ENCODE results near the gene SSUH2.

Gene SSUH2

DNA sequence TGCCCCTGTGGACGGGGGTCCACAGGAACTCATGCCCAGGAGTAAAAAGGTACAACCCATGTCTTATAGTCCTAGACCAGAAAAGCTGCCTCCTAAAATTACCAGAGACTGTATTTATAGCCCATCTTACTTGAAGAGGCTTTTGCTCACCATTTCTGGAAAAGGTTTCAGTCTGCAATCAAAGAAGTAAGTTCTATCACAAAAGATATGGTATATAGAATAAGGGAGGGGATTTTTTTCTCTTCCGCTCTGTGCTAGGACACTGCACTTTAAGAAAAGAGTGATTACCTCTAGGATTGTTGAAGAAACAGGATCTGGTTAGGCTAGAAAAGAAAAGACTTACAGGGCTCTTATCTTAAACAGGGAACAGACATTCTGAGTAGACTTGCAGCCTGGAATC, 2.6 kb downstream of the SSUH2 start:
- no peak for DNase-seq (ENCODE audit: low read depth in 2 of 2, low spot score in 1 of 2)

DNA sequence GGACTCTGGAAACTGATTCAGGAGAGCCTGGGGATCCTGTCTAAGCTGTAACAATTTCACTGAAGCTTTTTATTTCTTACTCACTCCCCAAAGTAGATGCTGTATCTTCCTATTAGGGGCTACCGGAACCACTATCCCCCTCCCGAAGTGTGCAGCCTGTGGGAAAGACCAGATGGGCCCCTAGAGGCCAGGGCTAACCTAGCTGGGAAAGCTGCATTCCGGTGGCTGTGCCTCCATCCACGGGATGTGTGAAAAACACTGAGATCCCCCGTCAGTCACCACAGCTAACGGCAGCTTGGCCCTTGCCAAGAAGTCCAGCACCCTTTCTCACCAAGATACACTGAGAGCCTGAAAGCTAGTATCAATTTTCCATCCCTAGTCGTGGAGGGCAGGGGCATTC, 3.1 kb downstream of the SSUH2 start:
- no peak for DNase-seq (ENCODE audit: low read depth in 2 of 2, low spot score in 1 of 2)

DNA sequence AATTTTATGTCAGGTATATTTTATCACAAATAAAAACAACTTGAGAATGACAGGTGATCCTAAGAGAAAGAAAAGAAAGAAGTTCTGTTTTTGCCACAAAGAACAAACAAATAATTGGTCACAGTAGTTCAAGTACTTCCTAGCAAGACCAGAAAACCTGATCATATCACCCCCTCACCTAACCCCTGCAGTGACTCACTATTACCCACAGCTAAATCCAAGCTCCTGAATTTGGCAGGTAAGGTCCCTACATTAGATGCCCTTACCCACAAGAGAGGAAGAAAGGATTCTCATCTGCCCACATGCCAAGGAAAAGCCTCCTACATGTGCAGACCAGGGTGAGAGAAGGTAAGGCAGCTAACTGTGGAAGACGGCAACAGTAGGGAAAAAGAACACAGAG, 4.4 kb downstream of the SSUH2 start:
- DNase-seq (ENCODE audit: low read depth in 2 of 2, low spot score in 1 of 2): no peak

DNA sequence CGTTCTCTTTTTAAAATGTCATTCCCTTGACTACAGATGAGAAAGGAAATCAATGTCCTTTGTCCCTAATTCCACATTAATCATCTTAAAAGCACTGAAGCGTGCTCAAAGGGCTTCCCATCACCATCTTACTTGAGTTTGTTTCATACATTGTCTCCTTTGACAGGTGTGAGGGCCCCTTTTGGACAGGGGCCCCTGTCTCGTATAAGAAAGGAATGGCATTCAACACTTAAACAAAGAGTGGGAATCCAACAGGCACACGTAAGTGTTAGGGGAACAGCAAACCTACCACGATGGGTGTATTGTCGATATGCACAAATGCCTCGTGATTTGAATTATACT, 5.0 kb downstream of the SSUH2 start:
- no peak for DNase-seq (ENCODE audit: low read depth in 2 of 2, low spot score in 1 of 2)

DNA sequence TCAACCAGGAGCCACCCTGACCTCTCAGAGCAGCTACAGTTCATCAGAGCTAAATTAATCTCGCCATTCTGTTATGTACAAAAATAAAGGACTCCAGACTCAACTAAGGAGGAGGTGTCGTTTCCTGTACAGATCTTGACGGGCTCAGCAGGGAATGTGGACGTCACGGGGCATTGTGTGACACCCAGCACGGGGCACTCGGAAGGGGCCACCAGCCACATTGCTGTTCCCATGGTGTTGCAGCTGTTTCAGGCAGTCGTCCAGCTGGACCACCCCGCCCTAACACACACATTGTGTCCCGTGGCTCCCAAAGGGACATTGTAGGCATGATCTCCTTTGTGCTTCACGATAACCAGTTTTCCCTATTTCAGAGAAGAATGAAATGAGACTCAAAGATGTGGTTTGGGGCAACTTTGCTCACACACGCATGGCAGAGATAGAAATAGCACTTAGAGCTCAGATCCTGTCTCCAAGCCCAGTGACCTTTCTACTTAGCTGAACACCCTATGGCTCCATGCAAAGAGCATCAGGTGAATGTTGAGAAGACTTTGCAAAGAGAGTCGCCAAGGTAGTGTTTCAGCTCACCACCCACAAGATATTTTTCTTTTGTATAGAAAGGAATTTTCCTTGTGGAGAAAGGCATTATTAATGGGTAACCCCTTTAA, 5.5 kb downstream of the SSUH2 start:
- no peak for DNase-seq (ENCODE audit: low read depth in 2 of 2, low spot score in 1 of 2)

DNA sequence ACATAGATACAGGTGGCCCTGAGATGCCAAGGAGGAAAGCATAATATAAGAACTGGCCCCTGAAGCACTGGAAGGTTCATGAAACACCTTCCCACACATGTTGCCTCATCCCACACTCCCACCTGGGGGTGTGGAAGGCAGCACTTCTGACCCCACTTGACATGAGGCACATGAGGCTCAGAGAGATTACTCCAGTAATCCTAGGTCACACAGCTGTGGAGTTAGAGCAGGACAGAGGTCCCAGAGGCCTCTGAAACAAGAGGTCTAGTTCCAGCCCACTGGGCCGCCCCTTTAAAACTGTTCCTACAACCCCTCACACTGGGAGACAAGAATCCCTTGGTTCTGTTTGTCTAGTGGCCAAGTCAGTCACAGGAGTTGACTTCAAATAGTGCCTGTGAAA, 7.2 kb downstream of the SSUH2 start:
- no peak for DNase-seq (ENCODE audit: low read depth in 2 of 2, low spot score in 1 of 2)

DNA sequence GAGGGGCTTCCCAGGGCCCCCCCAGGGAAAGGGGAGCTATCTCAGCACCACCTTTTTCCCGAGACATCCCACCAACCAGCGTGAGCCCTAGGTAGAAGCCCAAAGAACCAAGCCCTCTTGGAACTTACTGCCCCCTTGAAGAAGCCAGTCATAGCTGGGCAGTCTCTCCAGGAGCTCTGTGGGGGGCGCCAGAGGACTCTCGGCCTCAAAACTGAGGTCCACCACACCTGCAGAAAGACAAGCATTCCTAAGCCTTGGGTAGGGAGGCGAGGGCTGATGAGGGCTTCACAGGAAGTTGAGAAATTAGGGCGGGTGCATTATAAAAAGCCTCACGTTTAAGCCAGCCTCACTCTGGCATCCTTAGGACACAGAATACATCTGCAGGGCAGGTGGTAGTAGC, 9.0 kb downstream of the SSUH2 start:
- no peak for DNase-seq (ENCODE audit: low read depth in 2 of 2, low spot score in 1 of 2)

DNA sequence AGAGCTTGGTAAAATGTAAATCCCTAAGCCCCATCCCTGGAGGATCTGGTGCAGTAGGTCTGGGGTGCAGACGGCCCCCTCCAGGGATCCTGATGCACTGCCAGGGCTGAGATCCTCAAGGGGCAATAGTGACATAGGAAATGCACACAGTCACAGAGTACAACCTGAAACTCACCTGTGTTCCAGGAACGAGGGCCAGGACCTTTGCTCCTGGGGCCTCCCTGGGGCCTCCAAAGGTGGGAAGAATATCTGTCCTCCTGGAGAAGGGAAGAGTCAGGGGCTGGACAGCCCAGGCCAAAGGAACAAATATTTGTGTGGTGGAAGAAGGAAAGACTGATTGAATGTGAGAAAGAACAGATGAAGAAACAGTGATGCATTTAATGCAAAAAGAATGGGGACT, 9.5 kb downstream of the SSUH2 start:
- DNase-seq (ENCODE audit: low read depth in 2 of 2, low spot score in 1 of 2): no peak

DNA sequence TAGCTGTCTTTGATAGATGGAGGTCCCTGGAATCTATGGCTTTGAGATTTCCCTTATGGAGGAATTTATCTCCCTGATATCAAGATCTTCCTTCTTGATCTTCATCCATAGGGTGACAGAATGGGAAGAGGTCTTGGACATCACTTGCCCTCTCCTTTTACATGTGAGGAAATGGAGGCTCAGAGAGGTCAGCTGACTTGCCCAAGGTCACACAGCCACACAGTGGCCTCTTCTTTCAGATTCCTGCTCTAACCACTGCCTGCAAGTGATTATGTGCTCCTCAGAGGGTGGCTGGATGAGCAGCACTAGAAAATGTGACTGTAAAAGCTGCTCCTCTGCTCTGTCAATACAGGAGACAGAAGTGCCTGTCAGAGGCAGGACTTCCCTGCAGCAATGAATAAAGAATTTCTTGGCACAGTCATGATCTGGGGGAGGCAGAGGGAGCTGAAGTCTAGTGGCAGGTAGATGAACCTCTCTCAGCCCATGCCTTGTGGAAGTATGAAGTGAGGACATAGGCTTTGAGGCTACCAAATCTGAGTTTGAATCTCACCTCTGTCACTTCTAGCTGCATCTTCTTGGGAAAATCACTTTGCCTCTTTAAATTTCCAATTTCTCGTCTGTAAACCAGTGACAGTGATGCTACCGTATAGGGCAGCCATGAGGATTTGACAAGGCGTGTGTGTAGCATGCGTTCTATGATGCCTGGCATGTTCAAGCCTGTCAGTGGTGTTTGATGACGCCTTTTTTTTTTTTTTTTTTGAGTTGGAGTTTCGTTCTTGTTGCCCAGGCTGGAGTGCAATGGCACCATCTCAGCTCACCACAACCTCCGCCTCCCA, 12.0 kb downstream of the SSUH2 start:
- no peak for DNase-seq (ENCODE audit: low read depth in 2 of 2, low spot score in 1 of 2)

DNA sequence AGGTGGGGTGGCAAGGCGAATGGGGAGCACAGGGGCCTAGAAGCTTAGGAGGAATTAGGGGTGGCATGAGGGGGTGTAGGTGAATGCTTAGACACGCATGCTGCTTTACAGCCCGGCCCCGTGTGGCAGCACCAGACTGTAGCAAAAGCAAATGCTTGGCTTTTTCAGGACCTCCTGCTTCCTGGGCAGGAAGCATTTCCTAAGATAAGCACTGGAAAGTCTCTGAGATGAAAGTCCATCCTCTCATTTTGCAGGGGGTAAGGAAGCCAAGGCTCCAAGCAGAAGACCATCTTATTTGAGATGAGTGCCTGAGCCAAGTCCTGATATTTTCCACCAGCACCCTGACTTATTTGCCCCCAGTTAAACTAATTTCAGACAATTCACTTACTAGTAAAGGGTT, 12.9 kb downstream of the SSUH2 start:
- no peak for DNase-seq (ENCODE audit: low read depth in 2 of 2, low spot score in 1 of 2)

DNA sequence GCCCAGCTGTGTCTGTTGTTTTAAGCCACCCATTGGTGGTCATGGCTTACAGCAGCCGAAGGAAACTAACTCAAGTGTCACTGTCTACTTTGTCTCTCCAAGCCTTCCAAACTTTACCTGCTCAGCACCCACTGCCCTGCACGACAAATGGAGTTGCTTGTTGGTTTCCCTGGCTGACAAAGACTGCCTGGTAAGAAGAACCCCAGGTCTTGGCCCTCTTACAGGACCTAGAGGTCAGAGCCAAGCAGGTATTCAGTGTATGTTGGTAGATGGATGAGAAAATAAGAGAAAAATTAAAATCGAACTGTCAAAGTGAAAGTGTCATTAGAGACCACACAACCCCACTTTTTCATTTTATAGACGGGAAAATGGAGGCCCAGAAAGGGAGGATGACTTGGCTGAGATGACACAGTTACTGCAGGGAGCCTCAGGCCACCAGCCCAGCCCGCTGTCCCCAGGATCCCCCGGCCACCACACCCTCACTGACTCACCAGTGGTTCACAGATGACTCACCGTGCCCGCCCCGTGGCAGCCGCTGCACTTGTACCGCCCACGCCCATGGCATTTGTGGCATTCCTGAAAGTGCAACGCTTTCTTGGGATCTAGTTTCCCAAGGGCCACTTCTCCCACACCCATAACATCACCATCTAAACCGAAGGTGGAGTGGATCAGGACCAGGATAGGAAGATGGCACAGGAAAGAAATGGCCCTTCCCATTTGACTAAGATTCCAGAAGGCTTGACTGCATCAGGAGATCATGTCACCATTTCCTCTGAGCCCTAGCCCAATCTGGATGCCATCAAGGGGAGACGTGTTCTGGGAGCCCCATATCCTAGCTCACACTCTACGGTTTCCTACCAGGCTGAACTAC, 15.2 kb downstream of the SSUH2 start:
- peak in 1 of 2 donors; percentile 45 for DNase-seq (ENCODE audit: low read depth in 2 of 2, low spot score in 1 of 2)

DNA sequence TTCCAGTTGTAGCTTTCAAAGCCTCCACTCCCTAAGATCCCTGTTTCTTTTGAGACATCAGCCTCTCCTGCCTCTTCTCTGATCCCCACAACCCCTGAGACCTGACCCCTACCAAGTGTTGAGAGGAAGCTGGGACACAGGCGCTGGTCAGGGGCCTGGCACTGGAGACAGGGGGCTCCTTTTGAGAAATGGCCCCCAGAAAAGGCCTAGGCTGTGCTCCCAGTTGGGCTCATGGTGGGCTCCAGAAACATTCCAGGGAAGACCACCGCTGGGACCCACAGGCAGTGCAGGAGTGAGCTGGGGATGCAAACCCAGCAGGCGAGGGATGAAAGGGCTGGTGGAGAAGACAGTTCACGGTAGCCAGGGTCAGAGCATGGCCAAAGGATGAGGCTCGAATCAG, 16.6 kb downstream of the SSUH2 start:
- DNase-seq (ENCODE audit: low read depth in 2 of 2, low spot score in 1 of 2): no peak

DNA sequence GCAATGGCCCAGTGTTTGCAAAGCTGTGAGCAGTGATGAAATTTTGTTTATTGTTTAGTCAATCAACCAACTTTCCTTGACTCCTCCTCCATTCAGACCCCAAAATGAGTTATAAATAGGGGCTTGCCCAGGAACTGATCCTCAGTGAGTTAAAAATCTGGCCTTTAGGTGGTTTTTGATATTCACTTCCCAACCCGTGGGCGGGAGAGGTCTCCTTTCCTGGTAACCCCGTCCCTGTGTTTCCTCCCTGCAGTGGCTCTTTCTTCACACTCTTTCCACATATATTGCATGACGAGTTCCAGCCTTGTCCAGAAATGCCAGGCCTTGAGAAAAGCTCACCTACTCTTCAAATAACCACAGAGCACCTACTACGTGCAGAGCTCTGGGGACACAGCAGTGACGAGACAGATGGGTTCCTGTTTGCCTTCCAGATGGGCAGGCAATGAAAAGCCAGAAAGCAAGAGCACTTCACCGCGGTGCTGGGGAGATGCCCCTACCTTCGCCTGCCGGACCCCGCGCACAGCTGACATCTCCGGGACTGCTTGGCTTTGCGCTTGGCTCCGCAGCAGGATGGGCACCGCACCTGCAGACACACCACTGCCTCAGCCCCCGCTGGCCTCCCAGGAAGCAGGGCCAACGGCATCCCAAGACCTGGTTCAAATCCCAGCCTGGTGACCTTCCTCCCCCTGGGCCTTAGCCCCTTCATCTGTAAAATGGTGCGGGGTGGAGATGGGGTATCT, 17.2 kb downstream of the SSUH2 start:
- no peak for DNase-seq (ENCODE audit: low read depth in 2 of 2, low spot score in 1 of 2)

DNA sequence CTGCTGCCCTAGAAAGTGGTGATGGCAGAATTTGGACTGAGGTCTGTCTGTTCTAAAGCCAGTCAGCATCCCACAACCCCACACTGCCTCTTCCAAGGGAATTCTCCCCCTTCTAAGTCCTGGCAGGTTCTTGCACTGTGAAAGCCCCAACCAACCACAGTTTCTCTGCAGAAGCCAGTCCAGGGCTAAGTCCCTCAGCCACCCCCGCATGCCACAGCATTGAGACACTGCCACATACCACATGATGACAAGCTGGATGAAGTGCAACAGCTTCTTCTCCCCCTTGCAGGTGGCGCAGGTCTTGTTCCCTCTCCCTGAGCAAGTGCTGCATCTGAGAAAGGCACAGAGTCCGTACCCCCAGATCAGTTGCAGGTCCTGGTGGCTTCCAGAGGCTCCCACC, 18.6 kb downstream of the SSUH2 start:
- no peak for DNase-seq (ENCODE audit: low read depth in 2 of 2, low spot score in 1 of 2)

DNA sequence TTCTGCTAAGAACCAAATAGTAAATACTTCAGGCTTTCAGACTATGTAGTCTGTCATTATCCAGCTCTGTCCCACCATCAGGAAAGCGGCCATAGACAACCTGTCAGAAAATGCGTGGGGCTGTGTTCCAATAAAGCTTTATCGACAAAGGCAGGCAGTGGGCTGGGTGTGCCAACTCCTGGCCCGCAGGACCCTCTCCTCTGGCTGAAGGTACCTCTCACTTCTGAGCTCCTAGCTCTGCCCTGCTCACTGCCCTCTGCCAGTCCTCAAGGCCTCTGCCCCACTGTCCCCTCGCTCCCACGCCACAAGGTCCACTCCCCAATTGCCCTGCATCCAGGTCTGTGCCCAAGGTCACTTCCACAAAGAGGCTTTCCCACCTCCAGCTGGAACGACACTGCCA, 20.0 kb downstream of the SSUH2 start:
- no peak for DNase-seq (ENCODE audit: low read depth in 2 of 2, low spot score in 1 of 2)

DNA sequence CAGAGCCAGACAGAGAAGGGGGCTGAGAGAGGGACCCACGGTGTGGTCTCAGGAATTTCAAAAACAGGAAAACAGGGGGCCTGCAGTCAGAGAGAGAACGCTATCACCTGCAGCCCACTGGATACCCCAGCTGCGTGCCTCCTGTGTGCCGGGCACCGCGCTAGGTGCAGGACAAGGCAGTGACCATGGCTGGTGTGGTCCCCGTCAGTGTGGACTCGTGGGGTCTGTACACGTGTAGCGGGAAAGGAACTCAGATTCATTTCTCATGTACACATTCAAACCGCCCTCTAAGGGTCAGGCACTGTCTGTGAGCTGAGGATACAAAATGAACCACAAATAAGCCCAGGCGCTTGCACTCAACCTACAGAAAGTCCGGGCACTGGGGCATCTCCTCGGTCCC, 20.9 kb downstream of the SSUH2 start:
- DNase-seq (ENCODE audit: low read depth in 2 of 2, low spot score in 1 of 2): no peak

DNA sequence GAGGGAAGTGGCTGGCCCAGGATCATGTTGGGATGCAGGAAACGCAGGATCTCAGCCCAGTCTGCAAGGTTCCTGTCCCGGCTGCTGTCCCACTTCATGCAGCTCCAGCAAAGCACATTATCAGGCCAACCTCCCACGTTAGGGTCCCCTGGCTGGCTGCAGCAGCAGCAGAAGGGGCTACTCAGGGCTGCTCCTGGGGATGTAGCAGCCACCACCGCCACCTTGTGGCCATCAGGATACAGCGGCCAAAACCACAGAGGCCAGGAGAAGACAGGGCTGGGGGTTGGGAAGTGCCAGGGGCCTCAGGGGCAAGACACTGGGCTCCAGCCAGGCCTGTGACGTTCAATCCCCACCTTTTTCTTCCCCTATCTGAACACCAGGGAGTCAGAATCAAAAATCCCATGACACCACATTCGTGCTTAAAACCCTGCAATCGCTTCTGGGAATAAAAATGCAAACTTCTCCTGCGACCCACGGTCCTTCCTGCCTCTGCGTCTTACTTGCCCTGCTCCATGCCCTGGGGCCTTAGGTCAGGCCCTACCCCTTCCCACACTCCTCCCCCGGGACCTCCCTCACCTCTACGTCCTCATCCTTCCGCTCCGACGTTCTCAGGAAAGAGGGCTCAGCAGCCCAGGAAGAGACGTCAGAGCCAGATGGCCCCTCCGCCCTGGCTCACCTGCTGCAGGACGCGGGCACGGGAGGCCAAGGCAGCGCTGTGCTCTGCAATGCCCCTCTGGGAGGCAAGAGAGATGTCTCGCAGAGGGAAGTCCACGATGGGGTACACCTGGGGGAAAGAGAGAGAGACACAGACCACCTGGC, 21.5 kb downstream of the SSUH2 start:
- DNase-seq (ENCODE audit: low read depth in 2 of 2, low spot score in 1 of 2): peak in 1 of 2 donors; percentile 7

DNA sequence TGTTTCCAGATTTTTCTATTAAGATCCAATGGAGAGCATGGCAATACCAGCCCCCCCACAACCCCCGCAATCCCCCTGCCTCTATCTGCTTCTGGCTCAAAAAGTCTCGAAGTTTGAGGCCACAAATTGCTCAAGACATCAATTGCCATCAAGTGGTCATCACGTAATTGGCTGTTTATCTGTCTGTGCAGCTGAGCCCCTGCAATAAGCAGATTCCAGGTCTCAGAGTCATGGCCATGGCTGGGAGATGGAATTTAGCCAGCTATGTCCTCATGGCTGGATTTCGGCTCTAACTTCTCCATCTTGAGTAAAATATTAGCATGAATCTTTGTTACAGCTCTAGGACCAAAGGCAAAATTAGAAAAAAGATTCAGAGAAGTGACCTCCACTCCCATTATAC, 22.7 kb downstream of the SSUH2 start:
- DNase-seq (ENCODE audit: low read depth in 2 of 2, low spot score in 1 of 2): no peak

DNA sequence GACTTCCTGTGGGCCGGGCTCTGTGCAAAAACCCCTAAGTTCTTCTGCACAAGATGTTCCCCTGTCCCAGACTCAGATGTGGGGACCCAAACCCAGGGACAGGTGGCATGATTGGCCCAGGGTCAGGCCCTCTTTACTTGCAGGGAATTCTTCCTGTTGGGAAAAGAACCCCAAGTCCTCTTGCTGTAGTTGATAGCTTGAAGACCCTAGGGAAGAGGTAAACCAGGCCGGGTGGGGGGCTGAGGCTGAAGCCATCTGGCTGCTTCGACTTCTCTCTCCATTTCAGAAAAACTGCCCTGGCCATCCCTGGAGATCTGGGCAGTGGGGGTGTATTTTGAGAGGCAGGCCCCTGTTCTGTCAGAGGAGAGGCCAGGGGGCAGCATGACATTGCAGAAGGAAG, 23.5 kb downstream of the SSUH2 start:
- DNase-seq (ENCODE audit: low read depth in 2 of 2, low spot score in 1 of 2): no peak

DNA sequence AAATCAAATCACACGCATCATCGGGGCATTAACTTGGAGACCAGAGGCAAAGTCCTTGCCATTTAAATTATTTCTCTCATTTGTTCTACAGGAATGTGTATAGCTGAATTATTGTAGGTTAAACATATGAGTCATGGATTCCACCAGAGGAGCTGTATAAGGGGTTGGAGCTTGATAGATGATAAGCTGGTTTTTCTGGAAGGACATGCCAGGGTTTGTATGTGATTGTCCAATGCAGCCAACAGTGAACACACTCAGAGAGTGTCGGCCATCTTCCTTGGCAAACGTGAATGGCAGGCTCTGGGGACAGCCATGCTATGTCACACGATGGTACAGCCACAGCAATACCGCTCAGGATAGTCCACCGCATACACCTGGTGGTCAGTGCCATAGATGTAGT, 25.1 kb downstream of the SSUH2 start:
- no peak for DNase-seq (ENCODE audit: low read depth in 2 of 2, low spot score in 1 of 2)

DNA sequence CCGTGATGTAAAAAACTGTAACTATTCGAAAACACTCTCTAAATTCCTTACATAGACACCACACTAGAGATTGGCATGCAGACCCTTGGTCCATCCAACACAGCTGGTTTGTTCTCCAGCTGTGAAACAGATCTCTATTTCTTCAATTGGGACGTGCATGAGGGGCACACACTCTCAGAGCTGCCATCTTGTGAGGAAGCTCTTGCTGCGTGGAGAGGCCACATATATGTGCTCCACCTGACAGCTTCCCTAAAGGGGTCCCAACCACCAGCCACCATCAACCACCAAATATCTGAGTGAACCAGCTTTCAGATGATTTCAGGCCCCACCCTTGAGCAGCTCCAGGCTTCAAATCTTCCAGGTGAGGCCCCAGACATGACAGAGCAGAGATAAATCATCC, 25.6 kb downstream of the SSUH2 start:
- no peak for DNase-seq (ENCODE audit: low read depth in 2 of 2, low spot score in 1 of 2)
